OCI-LY7 (cell line): ENCODE data around the gene OR2B2. TPM values are rescaled to one million over a fixed set of nuclear protein-coding genes. Genes with fewer than 3 reads are reported as not detected.
A peak's percentile ranks its signal among the peaks of the same experiment; 100 is the strongest.

ENCODE experiments used
- BruUV-seq: library from RNA; stranded (reverse); fragments of 400-500 nt; replicated peaks from 2 replicates; lab custom pipeline; 2021; lab: Mats Ljungman, UMichigan
- CTCF ChIA-PET: fragments of 300-600 bp; sonication (Branson Sonifier 250); formaldehyde crosslinking; loops from one replicate; lab custom pipeline; 2022; ENCODE audit warnings: antibody characterized with exemption; ENCODE audit not compliant: unreplicated experiment; lab: Charles Lee
- POLR2A ChIA-PET: fragments of 300-600 bp; sonication (Branson Sonifier 250); formaldehyde crosslinking; loops from one replicate; lab custom pipeline; 2022; ENCODE audit warnings: antibody characterized with exemption; lab: Charles Lee
- DNase-seq: peaks from one replicate; pipeline ENCODE4 v3.0.0-alpha.2; 2015; ENCODE audit warnings: low spot score
- H2AFZ ChIP-seq: fragments of 200-600 bp; sonication (generic), shearing (Covaris generic); 2 replicates; pipeline ENCODE4 v1.6.1; 2014; ENCODE audit warnings: mild to moderate bottlenecking, antibody characterized with exemption, low read length, moderate library complexity
- H3K27ac ChIP-seq: fragments of 200-600 bp; sonication (generic); 2 replicates; pipeline ENCODE4 v1.5.1; 2014; ENCODE audit warnings: mixed run types, low read depth, mild to moderate bottlenecking, moderate library complexity, low read length, inconsistent platforms; ENCODE audit not compliant: poor library complexity, severe bottlenecking
- H3K36me3 ChIP-seq: fragments of 200-600 bp; sonication (generic); 2 replicates; pipeline ENCODE4 v1.6.1; 2014; ENCODE audit warnings: mild to moderate bottlenecking, antibody characterized with exemption, low read length, moderate library complexity, mixed read lengths; ENCODE audit not compliant: insufficient read depth
- H3K4me1 ChIP-seq: fragments of 200-600 bp; sonication (generic); 2 replicates; pipeline ENCODE4 v1.5.1; 2014; ENCODE audit warnings: mild to moderate bottlenecking, low read length; ENCODE audit not compliant: insufficient read depth, poor library complexity, severe bottlenecking
- H3K4me2 ChIP-seq: fragments of 200-600 bp; sonication (generic); 2 replicates; pipeline ENCODE4 v1.6.1; 2014; ENCODE audit warnings: mild to moderate bottlenecking, low read length
- H3K4me3 ChIP-seq: fragments of 200-600 bp; sonication (generic); 2 replicates; pipeline ENCODE4 v1.5.1; 2014; ENCODE audit warnings: mild to moderate bottlenecking, low read depth, low read length; ENCODE audit not compliant: poor library complexity, severe bottlenecking
- H3K79me2 ChIP-seq: fragments of 200-600 bp; sonication (generic); 2 replicates; pipeline ENCODE4 v1.6.1; 2016; ENCODE audit warnings: low read depth, mild to moderate bottlenecking, low read length, moderate library complexity, mixed read lengths; ENCODE audit not compliant: insufficient read depth
- H3K9me2 ChIP-seq: fragments of 200-600 bp; sonication (generic); 2 replicates; pipeline ENCODE4 v1.6.1; 2016; ENCODE audit warnings: mild to moderate bottlenecking, low read length, mixed read lengths; ENCODE audit not compliant: insufficient read depth
- H3K9me3 ChIP-seq: fragments of 200-600 bp; sonication (generic); 2 replicates; pipeline ENCODE4 v1.6.1; 2014; ENCODE audit warnings: mild to moderate bottlenecking, mixed run types, low read length, mixed read lengths
- H4K20me1 ChIP-seq: fragments of 200-600 bp; sonication (generic); 2 replicates; pipeline ENCODE4 v1.6.1; 2014; ENCODE audit warnings: mild to moderate bottlenecking, antibody characterized with exemption, low read length, moderate library complexity, mixed read lengths; ENCODE audit not compliant: insufficient read depth
- CTCF ChIP-seq: fragments of 200-600 bp; sonication (generic); conservative IDR thresholded peaks from 2 replicates; pipeline ENCODE4 v1.5.1; 2014; ENCODE audit warnings: mild to moderate bottlenecking, antibody characterized with exemption, low read length, moderate library complexity, mixed read lengths
- EZH2phosphoT487 ChIP-seq: fragments of 200-600 bp; sonication (generic); IDR thresholded peaks from 2 replicates; pipeline ENCODE4 v1.6.1; 2018; ENCODE audit warnings: low read depth, borderline replicate concordance, mild to moderate bottlenecking, mixed run types, antibody characterized with exemption, low read length, moderate library complexity, mixed read lengths
- intact Hi-C: fragments of 100-400 bp; cut with micrococcal nuclease; formaldehyde crosslinking; loops from one replicate; pipeline ENCODE4 v1.10.0; 2022; ENCODE audit not compliant: unreplicated experiment
- small RNA-seq: library from RNA; depleted of rRNA; stranded (forward); fragments of <200 nt; gene quantifications from one replicate; pipeline ENCODE3, GENCODE V24; 2014
- total RNA-seq, 2 experiments: library from RNA; depleted of rRNA in 1 of 2; stranded (reverse); fragments of >200 nt in 1 of 2; shearing (Covaris generic) in 1 of 2; gene quantifications; 2 replicates each; pipeline ENCODE4 v1.2.3, GENCODE V29; 2014 to 2022

Gene OR2B2
- total RNA-seq, 2 experiments from 2014 or later = not detected

DNA sequence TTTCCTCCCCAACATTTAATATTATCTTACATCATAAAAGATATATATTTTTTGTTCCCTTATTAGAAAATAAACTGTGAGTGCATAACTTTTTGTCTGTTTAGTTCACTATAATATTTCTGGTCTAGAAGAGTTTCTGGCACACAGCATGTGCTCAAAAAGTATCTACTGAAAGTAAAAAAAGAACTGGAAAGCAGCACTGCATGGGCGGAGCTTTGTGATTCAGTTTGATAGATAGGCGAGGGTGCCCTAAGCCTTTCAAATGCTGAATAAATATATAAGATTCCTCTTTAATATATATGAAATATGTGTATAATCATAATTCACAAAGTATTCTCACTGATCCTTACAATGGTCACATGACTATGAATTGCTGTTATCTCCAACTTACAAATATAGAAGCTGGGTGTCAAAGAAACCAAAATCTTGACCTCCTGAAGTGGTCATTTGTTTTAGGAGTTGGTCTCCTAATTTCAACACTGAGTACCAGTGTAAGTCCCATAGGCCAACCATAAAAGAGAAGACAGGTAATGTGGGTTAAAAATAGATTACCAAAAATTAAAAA, 50.8 kb downstream of the OR2B2 start:
- DNase-seq = no peak
- H3K9me2 ChIP-seq = no peaks in the 10 kb centered on the region
- peak overlapping the region; percentile 71 for H3K4me2 ChIP-seq
- H3K79me2 ChIP-seq = peaks cover 14% of the 10 kb centered on the region; the same call in 1 of the 2 replicates
- no peak overlapping the region for H2AFZ ChIP-seq
- peaks cover 39% of the 10 kb centered on the region for H3K4me1 ChIP-seq
- POLR2A ChIA-PET = interaction anchor here (0.6 to 27.1 kb wide), 10 partner anchors 10 to 1425 kb away, joined by 3 to 1237 read pairs (median 4); a partner anchor contains a TSS
- no peaks in the 10 kb centered on the region for H3K9me3 ChIP-seq
- no peaks in the 10 kb centered on the region for H3K36me3 ChIP-seq
- CTCF ChIA-PET = no interaction called here
- no peaks in the 10 kb centered on the region for H4K20me1 ChIP-seq
- TF ChIP-seq EZH2phosphoT487 (no peak), CTCF (no peak)
- BruUV-seq = no TSS peak
- H3K4me3 ChIP-seq = no peak overlapping the region
- intact Hi-C loops = no loop called here
- H3K27ac ChIP-seq = peak overlapping the region; percentile 99

Small RNA genes lying within 50 kb of the gene (small RNA-seq; reads per million reads assigned to genes)
- gene RNU7-26P = not detected

Other genes with a start within 250 kb of the OR2B2 start
- 0.35 and 0.75 TPM in 2 replicates for gene OR2B6, start 44.8 kb upstream of the OR2B2 start, total RNA-seq (2014; rRNA removed; shearing (Covaris generic))
- not detected in 2 replicates for gene OR2B6, start 44.8 kb upstream of the OR2B2 start, total RNA-seq (2022)
- gene ZNF165, start 168.2 kb upstream of the OR2B2 start, total RNA-seq (2014; rRNA removed; shearing (Covaris generic)) = 2.6 and 4.9 TPM in 2 replicates
- gene ZNF165, start 168.2 kb upstream of the OR2B2 start, total RNA-seq (2022) = 3.1 and 3.2 TPM in 2 replicates
- gene ZSCAN16, start 212.2 kb upstream of the OR2B2 start, total RNA-seq (2014; rRNA removed; shearing (Covaris generic)) = 8.6 and 10.8 TPM in 2 replicates
- 7.6 and 8.4 TPM in 2 replicates for gene ZSCAN16, start 212.2 kb upstream of the OR2B2 start, total RNA-seq (2022)
- gene ZKSCAN8, start 229.5 kb upstream of the OR2B2 start, total RNA-seq (2014; rRNA removed; shearing (Covaris generic)) = 16.6 and 20.7 TPM in 2 replicates
- gene ZKSCAN8, start 229.5 kb upstream of the OR2B2 start, total RNA-seq (2022) = 22.3 and 25.1 TPM in 2 replicates